Measurements from ENCODE around the gene EDNRA. TPM values are rescaled to one million over a fixed set of nuclear protein-coding genes. Genes with fewer than 3 reads are reported as not detected.

EDNRA gene
- total RNA-seq, 2 donors from 2014 or later = 10.8 to 22.2 TPM

- ATAC-seq (ENCODE audit: insufficient number of reproducible peaks, low FRiP score, low read depth) = no peak
- H3K27ac ChIP-seq = no peak overlapping the region
Observed at GRCh38 chr4:147532896-147533295, 52.0 kb downstream of the EDNRA start.

DNA sequence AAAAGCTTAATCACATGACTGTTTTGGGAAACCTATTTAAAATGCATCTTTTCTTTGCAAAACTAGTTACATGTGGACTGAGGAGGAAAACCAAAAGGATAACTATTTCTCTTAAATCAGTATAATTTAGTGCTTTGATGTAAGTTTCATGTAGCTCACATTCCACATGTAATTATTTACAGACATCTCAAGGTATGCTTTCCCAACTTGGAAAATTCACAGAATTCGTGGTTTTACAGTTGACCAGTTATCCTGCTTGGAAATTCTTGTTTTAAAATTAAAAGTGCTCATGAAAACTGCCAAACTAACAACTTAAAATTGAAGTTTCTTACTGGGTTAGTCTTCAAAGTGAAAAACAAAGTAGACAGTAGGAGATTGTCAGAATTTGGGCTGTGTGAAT is 52.4 kb downstream of the EDNRA start:
- peaks cover 0 to 4% of the 10 kb centered on the region in 2 donors for H3K4me1 ChIP-seq (ENCODE audit: control insufficient read depth in 1 of 2, low read depth in 2 of 2)
- TF ChIP-seq, protein P1, sequence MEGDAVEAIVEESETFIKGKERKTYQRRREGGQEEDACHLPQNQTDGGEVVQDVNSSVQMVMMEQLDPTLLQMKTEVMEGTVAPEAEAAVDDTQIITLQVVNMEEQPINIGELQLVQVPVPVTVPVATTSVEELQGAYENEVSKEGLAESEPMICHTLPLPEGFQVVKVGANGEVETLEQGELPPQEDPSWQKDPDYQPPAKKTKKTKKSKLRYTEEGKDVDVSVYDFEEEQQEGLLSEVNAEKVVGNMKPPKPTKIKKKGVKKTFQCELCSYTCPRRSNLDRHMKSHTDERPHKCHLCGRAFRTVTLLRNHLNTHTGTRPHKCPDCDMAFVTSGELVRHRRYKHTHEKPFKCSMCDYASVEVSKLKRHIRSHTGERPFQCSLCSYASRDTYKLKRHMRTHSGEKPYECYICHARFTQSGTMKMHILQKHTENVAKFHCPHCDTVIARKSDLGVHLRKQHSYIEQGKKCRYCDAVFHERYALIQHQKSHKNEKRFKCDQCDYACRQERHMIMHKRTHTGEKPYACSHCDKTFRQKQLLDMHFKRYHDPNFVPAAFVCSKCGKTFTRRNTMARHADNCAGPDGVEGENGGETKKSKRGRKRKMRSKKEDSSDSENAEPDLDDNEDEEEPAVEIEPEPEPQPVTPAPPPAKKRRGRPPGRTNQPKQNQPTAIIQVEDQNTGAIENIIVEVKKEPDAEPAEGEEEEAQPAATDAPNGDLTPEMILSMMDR (IDR thresholded peaks at IDR 0.05) = no peak
- no peaks in the 10 kb centered on the region for H3K27me3 ChIP-seq (replicated peaks; ENCODE audit: insufficient read depth)

More at GRCh38 chr4:147532896-147533295, 52.0 kb downstream of the EDNRA start:
- Histone ChIP-seq H3K4me3 (no peak overlapping the region), H3K4me1 (ENCODE audit: control insufficient read depth in 1 of 2, low read depth in 2 of 2) (peaks cover 0 to 4% of the 10 kb centered on the region in 2 donors), H3K36me3 (no peaks in the 10 kb centered on the region), H3K9me3 (no peaks in the 10 kb centered on the region), H3K27me3 (replicated peaks; ENCODE audit: insufficient read depth) (no peaks in the 10 kb centered on the region)
- no peak for DNase-seq (ENCODE audit: low spot score)
- TF ChIP-seq, protein P1 (IDR thresholded peaks at IDR 0.05) = no peak

GRCh38 chr4:147535124-147535523 is 54.2 kb downstream of the EDNRA start:
- ATAC-seq (ENCODE audit: insufficient number of reproducible peaks, low FRiP score, low read depth) = no peak
- H3K9me3 ChIP-seq = no peaks in the 10 kb centered on the region
- no peak overlapping the region for H3K27ac ChIP-seq
- H3K36me3 ChIP-seq = no peaks in the 10 kb centered on the region
- H3K4me1 ChIP-seq (ENCODE audit: control insufficient read depth in 1 of 2, low read depth in 2 of 2) = no peaks in the 10 kb centered on the region
- TF ChIP-seq, protein P1 (IDR thresholded peaks at IDR 0.05) = no peak
- DNase-seq (ENCODE audit: low spot score) = no peak
- no peaks in the 10 kb centered on the region for H3K27me3 ChIP-seq (replicated peaks; ENCODE audit: insufficient read depth)
- H3K4me3 ChIP-seq = no peak overlapping the region

More for the DNA sequence above, 52.4 kb downstream of the EDNRA start:
- DNase-seq (ENCODE audit: low spot score) = no peak
- Histone ChIP-seq H3K9me3 (no peaks in the 10 kb centered on the region), H3K4me3 (no peak overlapping the region), H3K27ac (no peak overlapping the region), H3K36me3 (no peaks in the 10 kb centered on the region)
- no peak for ATAC-seq (ENCODE audit: insufficient number of reproducible peaks, low FRiP score, low read depth)

DNA sequence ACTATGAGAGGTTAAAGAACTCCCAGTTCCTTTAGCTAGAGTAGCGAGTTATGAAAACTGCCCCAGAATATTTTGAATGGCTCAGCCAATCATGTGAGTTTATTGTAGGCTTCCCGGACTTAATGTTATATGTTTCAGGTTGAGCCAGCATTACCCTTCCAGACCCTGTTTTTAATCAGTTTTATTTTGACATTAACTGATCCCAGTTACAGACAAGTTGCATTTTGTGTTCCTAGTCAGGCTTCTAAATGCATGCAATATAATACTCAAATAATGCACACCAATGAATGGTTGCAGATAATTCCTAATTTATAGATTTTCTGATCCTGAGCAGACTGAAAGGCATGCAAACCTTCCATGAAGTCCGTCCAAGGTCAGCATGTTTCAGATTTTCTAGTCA is 57.8 kb downstream of the EDNRA start:
- Histone ChIP-seq H3K9me3 (no peaks in the 10 kb centered on the region), H3K4me3 (no peak overlapping the region), H3K4me1 (ENCODE audit: control insufficient read depth in 1 of 2, low read depth in 2 of 2) (peaks cover 2 to 12% of the 10 kb centered on the region in 2 donors), H3K27ac (no peak overlapping the region), H3K36me3 (no peaks in the 10 kb centered on the region), H3K27me3 (replicated peaks; ENCODE audit: insufficient read depth) (no peaks in the 10 kb centered on the region)
- ATAC-seq (ENCODE audit: insufficient number of reproducible peaks, low FRiP score, low read depth) (no peak), DNase-seq (ENCODE audit: low spot score) (no peak)
- TF ChIP-seq, protein P1 (IDR thresholded peaks at IDR 0.05) = no peak

DNA sequence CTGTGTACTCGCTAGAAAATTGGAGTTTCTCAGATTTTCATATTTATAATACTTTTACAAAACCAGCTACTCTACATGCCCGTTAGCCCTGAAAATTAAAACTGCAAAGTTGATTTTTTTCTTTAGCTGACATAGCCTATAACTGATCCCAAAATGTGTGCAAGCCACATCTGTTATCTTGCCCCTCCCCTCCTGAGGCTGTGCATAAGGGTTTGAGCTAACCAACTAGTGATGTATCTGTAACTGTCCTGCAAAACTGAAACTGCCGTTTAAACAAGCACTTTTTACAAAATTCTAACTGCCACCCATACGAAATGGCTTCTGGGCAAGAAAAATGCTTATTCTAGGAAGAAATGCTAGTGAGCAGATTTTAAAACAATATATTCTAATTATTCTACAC is 59.1 kb downstream of the EDNRA start:
- TF ChIP-seq, protein P1 (IDR thresholded peaks at IDR 0.05) = no peak
- ATAC-seq (ENCODE audit: insufficient number of reproducible peaks, low FRiP score, low read depth) = no peak
- no peak overlapping the region for H3K27ac ChIP-seq
- no peaks in the 10 kb centered on the region for H3K36me3 ChIP-seq
- no peak for DNase-seq (ENCODE audit: low spot score)
- no peaks in the 10 kb centered on the region for H3K27me3 ChIP-seq (replicated peaks; ENCODE audit: insufficient read depth)
- H3K4me3 ChIP-seq = no peak overlapping the region
- H3K4me1 ChIP-seq (ENCODE audit: control insufficient read depth in 1 of 2, low read depth in 2 of 2) = peaks cover 2 to 12% of the 10 kb centered on the region in 2 donors
- no peaks in the 10 kb centered on the region for H3K9me3 ChIP-seq

Data from thoracic aorta (tissue), 2 donors.